ENCODE data around the gene IQUB.
"Not testable (repeated sequence)": the region's sequence is repeated elsewhere in the genome, so short reads cannot be mapped to it uniquely, and the experiment has no call there.

Gene IQUB

DNA sequence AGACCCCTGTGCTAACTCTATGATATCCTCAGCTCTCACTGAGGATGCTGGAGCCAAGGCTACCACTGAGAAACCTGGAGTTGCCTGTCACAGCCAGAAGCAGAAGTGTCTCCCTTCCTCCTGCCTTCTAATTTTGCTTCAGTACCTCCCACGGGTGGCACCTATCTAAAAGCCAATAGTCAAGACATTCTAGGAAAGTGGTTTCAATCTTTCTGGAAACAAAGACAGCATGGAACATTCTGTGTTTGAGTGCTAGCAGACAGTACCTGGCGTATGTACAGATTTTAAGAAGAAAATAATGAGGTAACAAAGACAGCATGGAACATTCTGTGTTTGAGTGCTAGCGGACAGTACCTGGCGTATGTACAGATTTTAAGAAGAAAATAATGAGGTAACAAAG is 126.4 kb downstream of the IQUB start:
- DNase-seq, result not testable (repeated sequence)

All from fibroblast of skin of right biceps (primary cell).